IgD-negative memory B cell (primary cell): ENCODE results near the gene EXOC4. TPM values are rescaled to one million over a fixed set of nuclear protein-coding genes. Genes with fewer than 3 reads are reported as not detected.

Experiments used
- H3K27ac Mint-ChIP-seq, 3 donors: one replicate each; pipeline ENCODE4 v1.8.0; 2020 to 2022; ENCODE audit warnings: mild to moderate bottlenecking in 3 of 3, mixed read lengths in 3 of 3, moderate library complexity in 1 of 3
- H3K27me3 Mint-ChIP-seq: one replicate; pipeline ENCODE4 v1.8.0; 2021; ENCODE audit warnings: mixed read lengths
- H3K36me3 Mint-ChIP-seq: one replicate; pipeline ENCODE4 v1.8.0; 2020; ENCODE audit warnings: mild to moderate bottlenecking, mixed read lengths
- H3K4me1 Mint-ChIP-seq, 3 donors: one replicate each; pipeline ENCODE4 v1.8.0; 2020 to 2022; ENCODE audit warnings: mixed read lengths in 3 of 3, mild to moderate bottlenecking in 1 of 3
- H3K4me3 Mint-ChIP-seq, 4 donors: one replicate each; pipeline ENCODE4 v1.8.0; 2020 to 2022; ENCODE audit warnings: mild to moderate bottlenecking in 4 of 4, mixed read lengths in 4 of 4, moderate library complexity in 3 of 4
- H3K9me3 Mint-ChIP-seq, 3 donors: one replicate each; pipeline ENCODE4 v1.8.0; 2020 to 2021; ENCODE audit warnings: mixed read lengths in 3 of 3, mild to moderate bottlenecking in 1 of 3
- polyA plus RNA-seq: library from polyadenylated mRNA; unstranded; fragments of 300-500 nt; fragmentation: Illumina TruSeq; gene quantifications from one replicate; pipeline ENCODE4 v1.2.3, GENCODE V29; 2021

The EXOC4 gene
- polyA plus RNA-seq, 1 donor from 2014 or later, result 34.5 TPM

GRCh38 chr7:133510326-133511055 is 257.6 kb downstream of the EXOC4 start:
- H3K4me1 Mint-ChIP-seq, result peaks cover 0 to 3% (median 0%) of the 10 kb centered on the region in 3 donors
- H3K9me3 Mint-ChIP-seq, result peaks cover 2 to 23% (median 2%) of the 10 kb centered on the region in 3 donors
- peaks cover 16% of the 10 kb centered on the region for H3K36me3 Mint-ChIP-seq
- no peak overlapping the region for H3K27ac Mint-ChIP-seq
- no peak overlapping the region for H3K4me3 Mint-ChIP-seq
- H3K27me3 Mint-ChIP-seq, result no peaks in the 10 kb centered on the region

- Mint-ChIP-seq H3K4me1 (peaks cover 0 to 3% (median 0%) of the 10 kb centered on the region in 3 donors), H3K36me3 (peaks cover 15% of the 10 kb centered on the region), H3K27me3 (no peaks in the 10 kb centered on the region), H3K27ac (no peak overlapping the region), H3K4me3 (no peak overlapping the region), H3K9me3 (peaks cover 2 to 23% (median 2%) of the 10 kb centered on the region in 3 donors)
Observed at GRCh38 chr7:133511252-133511651, 258.4 kb downstream of the EXOC4 start.

GRCh38 chr7:133511708-133512107 is 258.8 kb downstream of the EXOC4 start:
- H3K36me3 Mint-ChIP-seq, result peaks cover 17% of the 10 kb centered on the region
- H3K27me3 Mint-ChIP-seq, result no peaks in the 10 kb centered on the region
- H3K4me3 Mint-ChIP-seq, result no peak overlapping the region
- H3K27ac Mint-ChIP-seq, result no peak overlapping the region
- H3K4me1 Mint-ChIP-seq, result peaks cover 0 to 3% (median 0%) of the 10 kb centered on the region in 3 donors
- H3K9me3 Mint-ChIP-seq, result peaks cover 2 to 23% (median 5%) of the 10 kb centered on the region in 3 donors

- H3K36me3 Mint-ChIP-seq, result peaks cover 20% of the 10 kb centered on the region
- peaks cover 0 to 3% (median 0%) of the 10 kb centered on the region in 3 donors for H3K4me1 Mint-ChIP-seq
- peak overlapping the region in 1 of 3 donors; percentile 53 for H3K27ac Mint-ChIP-seq
- H3K27me3 Mint-ChIP-seq, result no peaks in the 10 kb centered on the region
- no peak overlapping the region for H3K4me3 Mint-ChIP-seq
- H3K9me3 Mint-ChIP-seq, result peaks cover 2 to 23% (median 5%) of the 10 kb centered on the region in 3 donors
Observed at GRCh38 chr7:133512560-133512959, 259.7 kb downstream of the EXOC4 start.

GRCh38 chr7:133513608-133514007 is 260.7 kb downstream of the EXOC4 start:
- Mint-ChIP-seq H3K4me3 (no peak overlapping the region), H3K36me3 (peaks cover 26% of the 10 kb centered on the region), H3K9me3 (peaks cover 2 to 20% (median 5%) of the 10 kb centered on the region in 3 donors), H3K4me1 (peaks cover 0 to 3% (median 0%) of the 10 kb centered on the region in 3 donors), H3K27me3 (no peaks in the 10 kb centered on the region), H3K27ac (no peak overlapping the region)

- Mint-ChIP-seq H3K4me3 (no peak overlapping the region), H3K27me3 (no peaks in the 10 kb centered on the region), H3K27ac (no peak overlapping the region), H3K36me3 (peaks cover 26% of the 10 kb centered on the region), H3K9me3 (peaks cover 2 to 19% (median 5%) of the 10 kb centered on the region in 3 donors), H3K4me1 (peaks cover 0 to 3% (median 0%) of the 10 kb centered on the region in 3 donors)
Observed at GRCh38 chr7:133514551-133514950, 261.7 kb downstream of the EXOC4 start.

GRCh38 chr7:133517766-133518165 is 264.9 kb downstream of the EXOC4 start:
- Mint-ChIP-seq H3K36me3 (peaks cover 26% of the 10 kb centered on the region), H3K9me3 (peaks cover 0 to 3% (median 0%) of the 10 kb centered on the region in 3 donors), H3K27ac (no peak overlapping the region), H3K4me3 (no peak overlapping the region), H3K4me1 (peaks cover 0 to 2% (median 0%) of the 10 kb centered on the region in 3 donors), H3K27me3 (no peaks in the 10 kb centered on the region)

- Mint-ChIP-seq H3K27ac (no peak overlapping the region), H3K27me3 (no peaks in the 10 kb centered on the region), H3K4me3 (no peak overlapping the region), H3K36me3 (peaks cover 22% of the 10 kb centered on the region), H3K4me1 (peaks cover 0 to 2% (median 0%) of the 10 kb centered on the region in 3 donors), H3K9me3 (peaks cover 0 to 3% (median 0%) of the 10 kb centered on the region in 3 donors)
Observed at GRCh38 chr7:133518718-133519117, 265.8 kb downstream of the EXOC4 start.

- H3K27ac Mint-ChIP-seq, result no peak overlapping the region
- no peak overlapping the region for H3K4me3 Mint-ChIP-seq
- H3K9me3 Mint-ChIP-seq, result peaks cover 0 to 3% (median 0%) of the 10 kb centered on the region in 3 donors
- H3K36me3 Mint-ChIP-seq, result peaks cover 19% of the 10 kb centered on the region
- no peaks in the 10 kb centered on the region for H3K27me3 Mint-ChIP-seq
- H3K4me1 Mint-ChIP-seq, result peaks cover 0 to 4% (median 0%) of the 10 kb centered on the region in 3 donors
Observed at GRCh38 chr7:133520248-133520647, 267.4 kb downstream of the EXOC4 start.

- Mint-ChIP-seq H3K9me3 (no peaks in the 10 kb centered on the region), H3K4me3 (no peak overlapping the region), H3K27me3 (no peaks in the 10 kb centered on the region), H3K4me1 (peaks cover 0 to 4% (median 0%) of the 10 kb centered on the region in 3 donors), H3K27ac (no peak overlapping the region), H3K36me3 (peaks cover 18% of the 10 kb centered on the region)
Observed at GRCh38 chr7:133522501-133522900, 269.6 kb downstream of the EXOC4 start.

GRCh38 chr7:133528796-133529195 is 275.9 kb downstream of the EXOC4 start:
- Mint-ChIP-seq H3K4me1 (peaks cover 0 to 5% (median 0%) of the 10 kb centered on the region in 3 donors), H3K9me3 (no peaks in the 10 kb centered on the region), H3K36me3 (peaks cover 9% of the 10 kb centered on the region), H3K27ac (no peak overlapping the region), H3K4me3 (no peak overlapping the region), H3K27me3 (no peaks in the 10 kb centered on the region)

- Mint-ChIP-seq H3K4me3 (no peak overlapping the region), H3K27me3 (no peaks in the 10 kb centered on the region), H3K9me3 (no peaks in the 10 kb centered on the region), H3K4me1 (peaks cover 0 to 4% (median 0%) of the 10 kb centered on the region in 3 donors), H3K36me3 (peaks cover 9% of the 10 kb centered on the region), H3K27ac (no peak overlapping the region)
Observed at GRCh38 chr7:133529861-133530260, 277.0 kb downstream of the EXOC4 start.

GRCh38 chr7:133530682-133531081 is 277.8 kb downstream of the EXOC4 start:
- Mint-ChIP-seq H3K4me1 (peaks cover 0 to 4% (median 0%) of the 10 kb centered on the region in 3 donors), H3K27ac (no peak overlapping the region), H3K4me3 (no peak overlapping the region), H3K36me3 (peaks cover 14% of the 10 kb centered on the region), H3K27me3 (no peaks in the 10 kb centered on the region), H3K9me3 (no peaks in the 10 kb centered on the region)

GRCh38 chr7:133534816-133535215 is 281.9 kb downstream of the EXOC4 start:
- Mint-ChIP-seq H3K36me3 (peaks cover 16% of the 10 kb centered on the region), H3K4me1 (peaks cover 0 to 7% (median 4%) of the 10 kb centered on the region in 3 donors), H3K9me3 (peaks cover 0 to 3% (median 0%) of the 10 kb centered on the region in 3 donors), H3K27ac (no peak overlapping the region), H3K4me3 (no peak overlapping the region), H3K27me3 (no peaks in the 10 kb centered on the region)

- H3K4me3 Mint-ChIP-seq, result no peak overlapping the region
- H3K27ac Mint-ChIP-seq, result no peak overlapping the region
- peaks cover 0 to 3% (median 0%) of the 10 kb centered on the region in 3 donors for H3K9me3 Mint-ChIP-seq
- H3K4me1 Mint-ChIP-seq, result peaks cover 0 to 7% (median 4%) of the 10 kb centered on the region in 3 donors
- H3K27me3 Mint-ChIP-seq, result no peaks in the 10 kb centered on the region
- H3K36me3 Mint-ChIP-seq, result peaks cover 16% of the 10 kb centered on the region
Observed at GRCh38 chr7:133535308-133535707, 282.4 kb downstream of the EXOC4 start.

- Mint-ChIP-seq H3K36me3 (peaks cover 14% of the 10 kb centered on the region), H3K4me1 (peaks cover 0 to 7% (median 4%) of the 10 kb centered on the region in 3 donors), H3K9me3 (peaks cover 0 to 3% (median 0%) of the 10 kb centered on the region in 3 donors), H3K27ac (no peak overlapping the region), H3K4me3 (no peak overlapping the region), H3K27me3 (no peaks in the 10 kb centered on the region)
Observed at GRCh38 chr7:133536450-133536849, 283.6 kb downstream of the EXOC4 start.
